SK-N-SH (cell line): ENCODE measurements around the gene ING1. TPM values are rescaled to one million over a fixed set of nuclear protein-coding genes. Genes with fewer than 3 reads are reported as not detected.
A peak's percentile ranks its signal among the peaks of the same experiment; 100 is the strongest.

Source experiments
- CTCF ChIA-PET: fragments of 300-600, 350-600 bp; formaldehyde crosslinking; extraction: SDS; loops from one replicate; lab custom pipeline; 2021; lab: Yijun Ruan, JAX
- POLR2A ChIA-PET: fragments of 350-600 bp; sonication (Branson Sonifier 250); formaldehyde crosslinking; extraction: SDS; loops from one replicate; lab custom pipeline; 2020; ENCODE audit warnings: antibody characterized with exemption, inconsistent platforms; lab: Yijun Ruan, JAX
- DNase-seq: peaks from one replicate; pipeline ENCODE4 v3.0.0; 2012
- H2AFZ ChIP-seq: fragments of 200-600 bp; sonication (generic); 2 replicates; pipeline ENCODE4 v1.8.1; 2016; ENCODE audit warnings: antibody characterized with exemption, mild to moderate bottlenecking, low read depth
- H3F3A ChIP-seq: fragments of 200-600 bp; sonication (generic); replicated peaks from 2 replicates; pipeline ENCODE3; 2016; ENCODE audit warnings: antibody characterized with exemption, mild to moderate bottlenecking; ENCODE audit not compliant: insufficient read depth
- H3K27ac ChIP-seq, 2 experiments: fragments of 200-500 bp in 1 of 2; fragments of 200-600 bp in 1 of 2; sonication (Bioruptor generic) in 1 of 2; sonication (generic), shearing (Covaris generic) in 1 of 2; 2 replicates each; pipeline versions ENCODE4 v1.5.1 to v1.6.1; 2014 to 2016; ENCODE audit warnings: low read depth in 2 of 2, inconsistent platforms in 1 of 2, low read length in 1 of 2, mild to moderate bottlenecking in 1 of 2, mixed read lengths in 1 of 2
- H3K27me3 ChIP-seq: fragments of 200-600 bp; sonication (generic), shearing (Covaris generic); 2 replicates; pipeline ENCODE4 v1.6.1; 2016; ENCODE audit warnings: mixed run types; ENCODE audit not compliant: insufficient read depth
- H3K36me3 ChIP-seq, 2 experiments: fragments of 200-500 bp in 1 of 2; fragments of 200-600 bp in 1 of 2; sonication (Bioruptor generic) in 1 of 2; sonication (generic) in 1 of 2; replicated peaks in 1 of 2; 2 replicates each; pipeline versions ENCODE3 to v1.5.1; 2014 to 2016; ENCODE audit warnings: low read length in 1 of 2, mild to moderate bottlenecking in 1 of 2; ENCODE audit not compliant: insufficient read depth in 2 of 2, control insufficient read depth in 1 of 2
- H3K4me1 ChIP-seq, 2 experiments: fragments of 200-500 bp in 1 of 2; fragments of 200-600 bp in 1 of 2; sonication (Bioruptor generic) in 1 of 2; sonication (generic), shearing (Covaris generic) in 1 of 2; 2 replicates each; pipeline versions ENCODE4 v1.5.1 to v1.6.1; 2014 to 2016; ENCODE audit warnings: low read depth in 1 of 2, low read length in 1 of 2, mixed run types in 1 of 2; ENCODE audit not compliant: insufficient read depth in 2 of 2, control insufficient read depth in 1 of 2
- H3K4me2 ChIP-seq: fragments of 200-600 bp; sonication (generic), shearing (Covaris generic); 2 replicates; pipeline ENCODE4 v1.6.1; 2017; ENCODE audit warnings: mixed run types
- H3K4me3 ChIP-seq, 2 experiments: fragments of 200-500 bp in 1 of 2; fragments of 200-600 bp in 1 of 2; sonication (Bioruptor generic) in 1 of 2; sonication (generic), shearing (Covaris generic) in 1 of 2; 2 replicates each; pipeline versions ENCODE4 v1.5.1 to v1.8.1; 2014 to 2016; ENCODE audit warnings: low read depth in 2 of 2, inconsistent platforms in 1 of 2, low read length in 1 of 2, mild to moderate bottlenecking in 1 of 2, mixed read lengths in 1 of 2, moderate library complexity in 1 of 2
- H3K79me2 ChIP-seq: fragments of 200-600 bp; sonication (generic); 2 replicates; pipeline ENCODE4 v1.8.1; 2017; ENCODE audit warnings: mild to moderate bottlenecking; ENCODE audit not compliant: insufficient read depth
- H3K9ac ChIP-seq: fragments of 200-600 bp; sonication (generic); 2 replicates; pipeline ENCODE4 v1.6.1; 2017; ENCODE audit warnings: mixed run types
- H3K9me2 ChIP-seq: fragments of 200-600 bp; sonication (generic); 2 replicates; pipeline ENCODE4 v1.6.1; 2017; ENCODE audit warnings: mixed run types
- H3K9me3 ChIP-seq: fragments of 200-600 bp; sonication (generic); 2 replicates; pipeline ENCODE4 v1.6.1; 2017; ENCODE audit warnings: mixed run types, mild to moderate bottlenecking, moderate library complexity
- H4K20me1 ChIP-seq: fragments of 200-600 bp; sonication (generic); 2 replicates; pipeline ENCODE4 v1.6.1; 2017; ENCODE audit warnings: mild to moderate bottlenecking, mixed run types; ENCODE audit not compliant: insufficient read depth
- EP300 ChIP-seq, 2 experiments: IDR thresholded peaks; 2 replicates each; pipeline versions ENCODE4 v1.4.0 to v1.6.1; 2012; ENCODE audit warnings: borderline replicate concordance in 1 of 2, low read depth in 1 of 2, low read length in 1 of 2
- EZH2phosphoT487 ChIP-seq: fragments of 200-600 bp; sonication (generic); IDR thresholded peaks from 2 replicates; pipeline ENCODE4 v1.6.1; 2017; ENCODE audit warnings: low read depth, mixed run types, mild to moderate bottlenecking, antibody characterized with exemption, moderate library complexity, borderline replicate concordance
- FOSL2 ChIP-seq: IDR thresholded peaks from 2 replicates; pipeline ENCODE4 v1.4.0; 2012; ENCODE audit warnings: low read depth, mild to moderate bottlenecking, moderate library complexity, borderline replicate concordance
- FOXM1 ChIP-seq: IDR thresholded peaks from 2 replicates; pipeline ENCODE4 v1.4.0; 2012; ENCODE audit warnings: low read depth, mild to moderate bottlenecking
- GABPA ChIP-seq: IDR thresholded peaks from 2 replicates; pipeline ENCODE4 v1.4.0; 2012; ENCODE audit warnings: low read depth, mild to moderate bottlenecking
- GATA2 ChIP-seq: sonication (generic); formaldehyde crosslinking; IDR thresholded peaks from 2 replicates; pipeline ENCODE4 v1.5.0; 2020; ENCODE audit warnings: mild to moderate bottlenecking, missing genetic modification reagents
- MEF2A ChIP-seq: IDR thresholded peaks from 2 replicates; pipeline ENCODE4 v1.4.0; 2012; ENCODE audit warnings: low read depth, borderline replicate concordance
- POLR2AphosphoS5 ChIP-seq: IDR thresholded peaks from 2 replicates; pipeline ENCODE4 v1.6.1; 2012; ENCODE audit warnings: low read depth, low read length
- RAD21 ChIP-seq: IDR thresholded peaks from 2 replicates; pipeline ENCODE4 v1.6.1; 2012; ENCODE audit warnings: mild to moderate bottlenecking, low read length
- RCOR1 ChIP-seq: fragments of 150-350 bp; IDR thresholded peaks from 2 replicates; pipeline ENCODE4 v1.6.1; 2017; ENCODE audit warnings: antibody characterized with exemption, low read length
- RFX5 ChIP-seq: IDR thresholded peaks from 2 replicates; pipeline ENCODE4 v1.6.1; 2012; ENCODE audit warnings: mild to moderate bottlenecking, improper control_type of control experiment, low read length
- RXRA ChIP-seq: IDR thresholded peaks from 2 replicates; pipeline ENCODE4 v1.4.0; 2012; ENCODE audit warnings: low read depth, mild to moderate bottlenecking, borderline replicate concordance
- SIN3A ChIP-seq: IDR thresholded peaks from 2 replicates; pipeline ENCODE4 v1.6.1; 2012; ENCODE audit warnings: low read depth, mild to moderate bottlenecking, low read length, moderate library complexity, borderline replicate concordance
- SMC3 ChIP-seq: IDR thresholded peaks from 2 replicates; pipeline ENCODE4 v1.6.1; 2012; ENCODE audit warnings: low read depth, low read length, improper control_type of control experiment
- TEAD4 ChIP-seq: IDR thresholded peaks from 2 replicates; pipeline ENCODE4 v1.4.0; 2012; ENCODE audit warnings: mild to moderate bottlenecking, borderline replicate concordance; ENCODE audit not compliant: insufficient read depth
- WGBS: methylation state at CpG from one replicate; pipeline ENCODE4 v1.1.6; 2017; ENCODE audit warnings: low lambda C conversion rate; 5-methylcytosine and 5-hydroxymethylcytosine counted together
- polyA plus RNA-seq, 3 experiments: library from polyadenylated mRNA; depleted of rRNA; stranded (reverse); fragments of >200 nt; gene quantifications; 2 replicates each; pipeline ENCODE4 v1.2.3, GENCODE V29; 2012
- TF ChIP-seq, protein P1 (sequence below): IDR thresholded peaks from 2 replicates; pipeline ENCODE4; 2012
- TF ChIP-seq, protein P2 (sequence below): fragments of 200-600 bp; sonication (generic); IDR thresholded peaks from 2 replicates; pipeline ENCODE4 v1.6.1; 2017; ENCODE audit warnings: antibody characterized with exemption, mild to moderate bottlenecking, moderate library complexity
- TF ChIP-seq, protein P3 (sequence below): fragments of 150-350 bp; IDR thresholded peaks from 2 replicates; pipeline ENCODE4 v1.6.1; 2017; ENCODE audit warnings: antibody characterized with exemption, low read length, low read depth, borderline replicate concordance

The ING1 gene
- polyA plus RNA-seq, 1 of the 3 experiments (the other 2 are of a cell fraction), result 25.4 TPM

DNA sequence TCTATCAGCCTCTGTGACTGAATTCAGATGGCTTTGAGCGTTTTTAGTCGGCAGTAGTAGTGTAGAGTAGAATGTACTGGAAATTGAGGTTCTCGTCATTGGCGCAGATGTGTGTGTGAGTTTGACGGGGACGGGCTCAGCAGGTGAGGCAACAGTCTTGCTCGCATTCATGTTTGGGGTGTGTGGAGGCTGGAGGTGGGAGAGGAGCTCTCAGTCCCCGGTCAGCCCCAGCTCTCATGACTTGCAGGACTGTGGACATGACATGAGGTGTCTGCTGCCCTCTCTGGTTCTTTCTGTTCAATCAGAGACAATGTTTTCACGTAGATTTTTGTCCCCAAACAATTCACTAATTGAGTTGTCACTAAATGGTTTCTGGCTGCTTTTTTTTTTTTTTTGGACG, 57.2 kb downstream of the ING1 start:
- Histone ChIP-seq H3K27ac (no peak overlapping the region), H3F3A (no peaks in the 10 kb centered on the region), H3K4me1 (no peaks in the 10 kb centered on the region), H3K4me2 (no peak overlapping the region), H3K4me3 (no peak overlapping the region), H2AFZ (no peak overlapping the region), H3K79me2 (no peaks in the 10 kb centered on the region), H4K20me1 (no peaks in the 10 kb centered on the region), H3K9me3 (no peaks in the 10 kb centered on the region), H3K9me2 (no peaks in the 10 kb centered on the region), H3K9ac (no peak overlapping the region), H3K27me3 (no peaks in the 10 kb centered on the region), H3K36me3 (no peaks in the 10 kb centered on the region)
- POLR2A ChIA-PET, result no interaction called here
- CTCF ChIA-PET, result interaction anchor here (0.6 kb wide), 1 partner anchor 10 kb away, joined by 3 read pairs; no protein-coding TSS in a partner anchor
- TF ChIP-seq FOXM1, result no peak
- TF ChIP-seq TEAD4, result no peak
- TF ChIP-seq RCOR1, result no peak
- TF ChIP-seq SMC3, result no peak
- TF ChIP-seq FOSL2, result no peak
- no peak for TF ChIP-seq MEF2A
- no peak for TF ChIP-seq GABPA
- no peak for TF ChIP-seq GATA2
- TF ChIP-seq RXRA, result no peak
- TF ChIP-seq RAD21, result no peak
- TF ChIP-seq, protein P1, sequence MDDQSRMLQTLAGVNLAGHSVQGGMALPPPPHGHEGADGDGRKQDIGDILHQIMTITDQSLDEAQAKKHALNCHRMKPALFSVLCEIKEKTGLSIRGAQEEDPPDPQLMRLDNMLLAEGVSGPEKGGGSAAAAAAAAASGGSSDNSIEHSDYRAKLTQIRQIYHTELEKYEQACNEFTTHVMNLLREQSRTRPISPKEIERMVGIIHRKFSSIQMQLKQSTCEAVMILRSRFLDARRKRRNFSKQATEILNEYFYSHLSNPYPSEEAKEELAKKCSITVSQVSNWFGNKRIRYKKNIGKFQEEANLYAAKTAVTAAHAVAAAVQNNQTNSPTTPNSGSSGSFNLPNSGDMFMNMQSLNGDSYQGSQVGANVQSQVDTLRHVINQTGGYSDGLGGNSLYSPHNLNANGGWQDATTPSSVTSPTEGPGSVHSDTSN, result no peak
- TF ChIP-seq EP300 (IDR thresholded peaks at IDR 0.05; ENCODE audit: borderline replicate concordance in 1 of 2, low read depth in 1 of 2, low read length in 1 of 2), result no peak
- no peak for DNase-seq
- WGBS, result 72% methylated on average over 10 of the region's 10 CpGs

DNA sequence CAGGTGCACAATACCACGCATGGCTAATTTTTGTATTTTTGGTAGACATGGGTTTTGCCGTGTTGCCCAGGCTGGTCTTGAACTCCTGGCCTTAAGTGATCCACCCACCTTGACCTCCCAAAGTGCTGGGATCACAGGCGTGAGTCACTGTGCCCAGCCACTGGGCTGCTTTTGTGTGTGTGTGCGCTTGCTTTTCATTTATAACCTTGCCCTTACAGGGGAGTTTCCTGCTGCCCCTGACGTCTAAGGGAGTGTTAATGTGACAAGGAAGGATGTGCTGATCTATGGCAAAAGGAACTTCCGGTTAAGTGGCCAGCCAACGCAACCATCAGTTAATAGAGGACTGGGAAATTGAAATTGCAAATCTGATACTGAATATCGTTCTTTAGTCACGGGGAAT, 57.7 kb downstream of the ING1 start:
- Histone ChIP-seq H3K4me3 (no peak overlapping the region), H3K27ac (no peak overlapping the region), H3K9me3 (no peaks in the 10 kb centered on the region), H3K4me1 (no peaks in the 10 kb centered on the region), H2AFZ (peak overlapping the region; percentile 46; the same call in 1 of the 2 replicates), H3K36me3 (no peaks in the 10 kb centered on the region), H3F3A (no peaks in the 10 kb centered on the region), H3K4me2 (no peak overlapping the region), H3K9me2 (no peaks in the 10 kb centered on the region), H4K20me1 (no peaks in the 10 kb centered on the region), H3K27me3 (no peaks in the 10 kb centered on the region), H3K79me2 (no peaks in the 10 kb centered on the region), H3K9ac (no peak overlapping the region)
- TF ChIP-seq EZH2phosphoT487 (no peak), RFX5 (no peak), RAD21 (no peak), EP300 (IDR thresholded peaks at IDR 0.05; ENCODE audit: borderline replicate concordance in 1 of 2, low read depth in 1 of 2, low read length in 1 of 2) (no peak), SIN3A (no peak), POLR2AphosphoS5 (no peak)
- TF ChIP-seq, protein P2, sequence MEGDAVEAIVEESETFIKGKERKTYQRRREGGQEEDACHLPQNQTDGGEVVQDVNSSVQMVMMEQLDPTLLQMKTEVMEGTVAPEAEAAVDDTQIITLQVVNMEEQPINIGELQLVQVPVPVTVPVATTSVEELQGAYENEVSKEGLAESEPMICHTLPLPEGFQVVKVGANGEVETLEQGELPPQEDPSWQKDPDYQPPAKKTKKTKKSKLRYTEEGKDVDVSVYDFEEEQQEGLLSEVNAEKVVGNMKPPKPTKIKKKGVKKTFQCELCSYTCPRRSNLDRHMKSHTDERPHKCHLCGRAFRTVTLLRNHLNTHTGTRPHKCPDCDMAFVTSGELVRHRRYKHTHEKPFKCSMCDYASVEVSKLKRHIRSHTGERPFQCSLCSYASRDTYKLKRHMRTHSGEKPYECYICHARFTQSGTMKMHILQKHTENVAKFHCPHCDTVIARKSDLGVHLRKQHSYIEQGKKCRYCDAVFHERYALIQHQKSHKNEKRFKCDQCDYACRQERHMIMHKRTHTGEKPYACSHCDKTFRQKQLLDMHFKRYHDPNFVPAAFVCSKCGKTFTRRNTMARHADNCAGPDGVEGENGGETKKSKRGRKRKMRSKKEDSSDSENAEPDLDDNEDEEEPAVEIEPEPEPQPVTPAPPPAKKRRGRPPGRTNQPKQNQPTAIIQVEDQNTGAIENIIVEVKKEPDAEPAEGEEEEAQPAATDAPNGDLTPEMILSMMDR, result no peak
- TF ChIP-seq, protein P3, sequence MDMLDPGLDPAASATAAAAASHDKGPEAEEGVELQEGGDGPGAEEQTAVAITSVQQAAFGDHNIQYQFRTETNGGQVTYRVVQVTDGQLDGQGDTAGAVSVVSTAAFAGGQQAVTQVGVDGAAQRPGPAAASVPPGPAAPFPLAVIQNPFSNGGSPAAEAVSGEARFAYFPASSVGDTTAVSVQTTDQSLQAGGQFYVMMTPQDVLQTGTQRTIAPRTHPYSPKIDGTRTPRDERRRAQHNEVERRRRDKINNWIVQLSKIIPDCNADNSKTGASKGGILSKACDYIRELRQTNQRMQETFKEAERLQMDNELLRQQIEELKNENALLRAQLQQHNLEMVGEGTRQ, result no peak
- TF ChIP-seq, protein P1, result no peak
- POLR2A ChIA-PET, result no interaction called here
- no peak for DNase-seq
- WGBS, result 53% methylated on average over 9 of the region's 9 CpGs
- CTCF ChIA-PET, result no interaction called here
